Measurements from ENCODE around the gene DNAJB9. TPM values are rescaled to one million over a fixed set of nuclear protein-coding genes. Genes with fewer than 3 reads are reported as not detected.

The DNAJB9 gene
- total and polyA plus RNA-seq, 10 of the 15 experiments (the other 5 are each of a cell fraction or from before 2014, with no cell fraction given), result 4.5 to 20.9 (median 8.8) TPM

GRCh38 chr7:108578937-108579336, 9.3 kb downstream of the DNAJB9 start (continued):
- TF ChIP-seq ZNF24 (IDR thresholded peaks at IDR 0.05), result no peak
- no peak for TF ChIP-seq MXI1 (IDR thresholded peaks at IDR 0.05; ENCODE audit: low read depth, low read length)
- no peak for TF ChIP-seq ZNF274 (IDR thresholded peaks at IDR 0.05; ENCODE audit: insufficient read depth, insufficient read length)
- no peak for TF ChIP-seq IKZF1 (conservative IDR thresholded peaks at IDR 0.05)
- no peak for TF ChIP-seq FOXM1 (IDR thresholded peaks at IDR 0.05; ENCODE audit: low read depth, low read length)
- no peak for TF ChIP-seq CEBPZ (IDR thresholded peaks at IDR 0.05; ENCODE audit: low read depth, low read length)
- TF ChIP-seq SMAD1 (IDR thresholded peaks at IDR 0.05; ENCODE audit: low read depth, partially characterized antibody), result no peak
- no peak for TF ChIP-seq ASH2L (IDR thresholded peaks at IDR 0.05; ENCODE audit: borderline replicate concordance, low read depth)
- TF ChIP-seq RAD51 (IDR thresholded peaks at IDR 0.05), result no peak

- H3K27ac ChIP-seq (ENCODE audit: control insufficient read depth, insufficient read depth), result no peak overlapping the region
- in situ Hi-C loops (cut with MboI) (no loop called here), intact Hi-C loops (cut with micrococcal nuclease; ENCODE audit: unreplicated experiment) (no loop called here)
- FAIRE-seq, result no peak
- no peak overlapping the region for H2AFZ ChIP-seq (ENCODE audit: control insufficient read depth, low read depth, low read length)
- H4K20me1 ChIP-seq (ENCODE audit: control insufficient read depth, insufficient read depth), result no peaks in the 10 kb centered on the region
- whole genome bisulfite sequencing (ENCODE audit: insufficient coverage, insufficient replicate concordance, low lambda C conversion rate, missing lambda C conversion rate), result 81% methylated on average over 6 of the region's 6 CpGs
- ChIA-PET RAD21 (ENCODE audit: unreplicated experiment) (no interaction called here), SMC1A (ENCODE audit: uncharacterized antibody, unreplicated experiment) (no interaction called here), POLR2A (no interaction called here), CTCF (no interaction called here)
- no peaks in the 10 kb centered on the region for H3K27me3 ChIP-seq (replicated peaks in 1 of 2; ENCODE audit: control insufficient read depth in 2 of 2, insufficient read depth in 2 of 2, low read length in 1 of 2)
- H3K9me3 ChIP-seq (replicated peaks; ENCODE audit: control insufficient read depth, insufficient read depth, low read length), result peaks cover 3% of the 10 kb centered on the region; the same call in 2 of the 3 replicates
- H3K9ac ChIP-seq (ENCODE audit: control insufficient read depth, insufficient read depth, low read length), result no peak overlapping the region
- no peak overlapping the region for H3K4me3 ChIP-seq
- no peaks in the 10 kb centered on the region for H3K79me2 ChIP-seq (ENCODE audit: control insufficient read depth, insufficient read depth, low read length)
- DNase-seq (ENCODE audit: low read depth, low spot score), result no peak
- no peak overlapping the region for H3K4me2 ChIP-seq (ENCODE audit: control insufficient read depth, insufficient read depth)
- BruUV-seq (replicated peaks), result no TSS peak
- no peaks in the 10 kb centered on the region; a peak in 1 of 4 replicates for H3K36me3 ChIP-seq (ENCODE audit: control insufficient read depth in 2 of 2, insufficient read depth in 2 of 2, low read length in 1 of 2)
- no peak for ATAC-seq
- no peaks in the 10 kb centered on the region for H3K4me1 ChIP-seq (ENCODE audit: control insufficient read depth, insufficient read depth, low read length)
- no peak for TF ChIP-seq KLF5 (IDR thresholded peaks at IDR 0.05; ENCODE audit: partially characterized antibody)
- no peak for TF ChIP-seq NBN (IDR thresholded peaks at IDR 0.05)
- no peak for TF ChIP-seq LARP7 (IDR thresholded peaks at IDR 0.05)
- no peak for TF ChIP-seq TCF3 (IDR thresholded peaks at IDR 0.05; ENCODE audit: borderline replicate concordance, insufficient read depth, low read depth, low read length)
- TF ChIP-seq MAX (IDR thresholded peaks at IDR 0.05; ENCODE audit: low read depth, low read length), result no peak
- no peak for TF ChIP-seq ZNF207 (IDR thresholded peaks at IDR 0.05; ENCODE audit: borderline replicate concordance)
- no peak for TF ChIP-seq PML (IDR thresholded peaks at IDR 0.05; ENCODE audit: low read length)
- no peak for TF ChIP-seq BMI1 (IDR thresholded peaks at IDR 0.05; ENCODE audit: borderline replicate concordance)
- no peak for TF ChIP-seq RBBP5 (conservative IDR thresholded peaks at IDR 0.05)
- TF ChIP-seq ATF2 (IDR thresholded peaks at IDR 0.05; ENCODE audit: low read length), result no peak
- no peak for TF ChIP-seq KAT2A (conservative IDR thresholded peaks at IDR 0.05; ENCODE audit: control insufficient read depth, low read depth, low read length)
- no peak for TF ChIP-seq CEBPB (IDR thresholded peaks at IDR 0.05; ENCODE audit: borderline replicate concordance in 1 of 2, low read depth in 2 of 2, low read length in 2 of 2)
- TF ChIP-seq EGR1 (IDR thresholded peaks at IDR 0.05; ENCODE audit: borderline replicate concordance in 1 of 2, low read depth in 2 of 2, low read length in 2 of 2), result no peak
- TF ChIP-seq GATAD2B (conservative IDR thresholded peaks at IDR 0.05; ENCODE audit: low read depth), result no peak
These were observed 10.6 kb downstream of the DNAJB9 start for GRCh38 chr7:108580298-108580697.
